IPS DF 4.7 (cell line): Measurements from ENCODE around the gene TXLNB.

ENCODE experiments used
- DNase-seq: peaks from one replicate; pipeline ENCODE4 v3.0.0-alpha.2; 2013; ENCODE audit warnings: low spot score; ENCODE audit errors: extremely low read depth

The TXLNB gene

GRCh38 chr6:139291813-139292619 is at the start of gene TXLNB:
Gene TXLNB (minus strand): TSS chr6:139291998. CDS start chr6:139288899, 3,099 bp downstream.
- no peak for DNase-seq

DNA sequence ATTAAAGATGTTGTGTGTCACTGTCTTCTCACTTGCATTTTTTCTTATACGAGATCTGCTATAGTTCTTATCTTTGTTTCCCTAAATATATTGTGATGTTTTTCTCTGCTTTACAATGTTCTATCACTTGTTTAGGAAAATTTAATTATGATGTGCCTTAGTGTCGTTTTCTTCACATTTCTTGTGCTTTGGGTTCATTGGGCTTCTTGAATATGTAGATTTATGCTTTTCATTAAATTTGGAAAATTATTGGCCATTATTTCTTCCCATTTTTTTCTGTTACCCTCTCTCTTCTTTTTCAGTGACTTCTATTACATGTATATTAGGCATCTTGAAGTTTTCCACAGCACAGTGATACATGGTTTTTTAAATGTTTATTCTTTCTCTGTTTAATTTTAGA is 49.3 kb upstream of the TXLNB start:
- no peak for DNase-seq

DNA sequence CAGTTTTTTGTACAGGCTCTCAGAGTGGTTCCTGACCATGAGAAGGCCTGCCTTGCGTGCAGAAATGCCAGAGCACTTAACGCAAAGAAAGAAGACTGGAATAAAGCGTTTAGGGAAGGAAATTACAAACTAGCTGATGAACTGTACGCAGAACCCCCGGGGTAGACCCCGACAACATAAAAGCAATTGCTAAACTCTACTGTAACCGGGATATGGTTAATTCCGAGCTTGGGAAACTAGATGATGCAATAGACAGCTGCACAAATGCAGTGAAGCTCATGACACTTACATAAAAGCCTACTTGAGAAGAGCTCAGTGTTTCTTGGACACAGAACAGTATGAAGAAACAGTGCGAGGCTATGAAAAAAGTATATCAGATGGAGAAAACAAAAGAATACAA is 47.0 kb upstream of the TXLNB start:
- no peak for DNase-seq

- DNase-seq: no peak
Observed at GRCh38 chr6:139337830-139338229, 46.0 kb upstream of the TXLNB start.

DNA sequence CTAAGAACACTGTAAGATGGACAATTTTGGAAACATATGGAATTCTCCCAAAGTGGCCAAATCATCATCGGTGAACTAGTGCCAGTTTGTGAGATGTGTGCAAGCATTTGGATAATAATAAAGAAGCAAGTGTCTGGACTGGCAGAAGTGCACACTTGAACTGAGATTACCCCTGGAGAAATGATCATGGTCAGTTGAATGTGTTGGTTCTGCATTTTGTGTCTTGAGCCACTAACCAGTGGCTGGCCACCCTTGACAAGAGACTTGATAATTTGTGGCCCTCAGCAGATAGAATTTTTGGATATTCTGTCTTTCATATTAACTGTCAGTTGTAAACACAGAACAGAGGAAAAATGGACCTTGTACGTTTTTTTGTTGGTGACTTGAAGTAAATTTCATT is 45.2 kb upstream of the TXLNB start:
- DNase-seq: no peak

- no peak for DNase-seq
Observed at GRCh38 chr6:139336488-139336887, 44.7 kb upstream of the TXLNB start.

- no peak for DNase-seq
Observed at GRCh38 chr6:139335447-139336210, 43.8 kb upstream of the TXLNB start.

- DNase-seq: no peak
Observed at GRCh38 chr6:139334806-139335446, 43.1 kb upstream of the TXLNB start.

- no peak for DNase-seq
Observed at GRCh38 chr6:139330826-139331500, 39.2 kb upstream of the TXLNB start.

DNA sequence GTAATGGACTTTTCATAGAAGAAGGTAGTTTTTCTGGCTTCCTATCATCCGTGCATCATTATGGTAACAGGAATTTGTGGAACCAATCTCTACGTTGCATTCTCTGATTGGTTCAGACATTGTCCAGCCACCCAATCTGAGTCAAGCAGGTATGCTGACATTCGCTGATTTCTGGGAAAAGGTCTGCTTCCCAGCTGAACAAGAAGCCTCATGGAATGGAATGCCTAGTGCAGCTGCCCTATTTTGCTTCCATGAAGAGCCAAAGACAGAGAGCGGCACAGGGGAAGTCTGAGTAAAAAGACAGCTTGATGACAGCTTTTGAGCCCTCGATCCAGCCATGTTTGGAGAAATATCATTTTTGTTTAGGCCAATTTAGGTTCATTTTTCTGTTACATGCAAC is 38.5 kb upstream of the TXLNB start:
- DNase-seq: no peak

GRCh38 chr6:139329224-139329623 is 37.4 kb upstream of the TXLNB start:
- DNase-seq: no peak

GRCh38 chr6:139327038-139327437 is 35.2 kb upstream of the TXLNB start:
- no peak for DNase-seq

GRCh38 chr6:139325686-139326085 is 33.9 kb upstream of the TXLNB start:
- DNase-seq: no peak

DNA sequence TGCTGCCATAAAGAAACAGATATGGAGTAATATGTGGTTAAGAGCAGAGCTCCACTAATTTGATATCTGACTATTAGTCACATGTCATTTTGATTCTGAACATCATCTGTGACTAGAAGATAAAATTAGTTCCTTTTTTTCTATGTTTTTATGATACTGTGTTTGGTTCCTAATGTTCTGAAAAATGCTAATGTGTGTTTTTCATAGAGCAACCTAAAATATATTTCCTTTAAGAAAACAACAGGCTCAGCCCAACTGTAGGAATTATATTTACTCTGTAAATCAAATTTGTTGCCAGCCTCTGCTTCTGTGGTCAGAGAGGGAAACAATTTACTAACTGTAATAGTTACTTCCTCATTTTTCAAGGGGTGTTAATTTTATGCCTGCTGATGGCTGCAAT is 33.3 kb upstream of the TXLNB start:
- DNase-seq: no peak

DNA sequence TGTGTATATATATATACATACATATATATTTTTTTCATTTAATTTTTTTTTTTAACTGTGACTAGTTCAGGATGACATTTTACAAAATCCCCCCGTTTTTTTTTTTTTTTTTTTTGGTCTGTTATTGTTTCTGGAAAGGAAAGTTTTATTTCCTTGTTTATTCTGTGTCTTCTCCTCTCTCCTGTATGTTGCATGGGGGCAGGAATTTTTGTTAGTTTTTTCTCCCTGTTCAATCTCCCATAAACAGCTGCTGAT is 32.4 kb upstream of the TXLNB start:
- no peak for DNase-seq

- DNase-seq: peak; percentile 33
Observed at GRCh38 chr6:139323511-139324300, 31.9 kb upstream of the TXLNB start.

- no peak for DNase-seq
Observed at GRCh38 chr6:139320081-139320480, 28.3 kb upstream of the TXLNB start.

GRCh38 chr6:139316622-139317317 is 25.0 kb upstream of the TXLNB start:
- DNase-seq: no peak

GRCh38 chr6:139313784-139314545 is 22.2 kb upstream of the TXLNB start:
- peak; percentile 81 for DNase-seq

DNA sequence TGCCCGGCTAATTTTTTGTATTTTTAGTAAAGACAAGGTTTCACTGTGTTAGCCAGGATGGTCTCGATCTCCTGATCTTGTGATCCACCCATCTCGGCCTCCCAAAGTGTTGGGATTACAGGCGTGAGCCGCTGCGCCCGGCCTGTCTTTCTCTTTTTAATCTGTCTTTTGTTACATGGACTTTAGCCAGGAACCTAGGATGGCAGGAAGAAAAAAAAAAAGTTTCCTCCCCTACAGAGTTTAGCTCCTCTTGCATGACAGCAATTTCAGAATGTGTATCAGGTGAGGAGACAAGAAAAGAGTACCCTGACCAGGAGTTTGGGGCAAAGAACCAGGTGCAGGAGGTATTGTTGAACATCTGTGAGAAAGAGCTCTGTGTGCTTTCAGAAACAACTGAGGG is 21.4 kb upstream of the TXLNB start:
- DNase-seq: no peak
